Measurements from ENCODE around the gene PLEKHF1.
A peak's percentile ranks its signal among the peaks of the same experiment; 100 is the strongest.

PLEKHF1 gene

GRCh38 chr19:29634423-29635130 lies 30.7 kb upstream of the PLEKHF1 start:
- DNase-seq, result no peak

- no peak for DNase-seq
These were observed 29.3 kb upstream of the PLEKHF1 start for GRCh38 chr19:29635963-29636362.

GRCh38 chr19:29636553-29637360 lies 28.5 kb upstream of the PLEKHF1 start:
- DNase-seq, result no peak

GRCh38 chr19:29639086-29639485 lies 26.2 kb upstream of the PLEKHF1 start:
- DNase-seq, result no peak

GRCh38 chr19:29640231-29640630 lies 25.0 kb upstream of the PLEKHF1 start:
- DNase-seq, result no peak

- DNase-seq, result no peak
These were observed 23.7 kb upstream of the PLEKHF1 start for GRCh38 chr19:29641597-29641996.

- no peak for DNase-seq
These were observed 21.8 kb upstream of the PLEKHF1 start for GRCh38 chr19:29643361-29643935.

- no peak for DNase-seq
These were observed 21.1 kb upstream of the PLEKHF1 start for GRCh38 chr19:29644210-29644609.

GRCh38 chr19:29645491-29645867 lies 19.8 kb upstream of the PLEKHF1 start:
- DNase-seq, result no peak

- DNase-seq, result peak; percentile 17 to 61 (median 46)
These were observed 19.4 kb upstream of the PLEKHF1 start for GRCh38 chr19:29645911-29646310.

GRCh38 chr19:29650772-29651387 lies 14.4 kb upstream of the PLEKHF1 start:
- DNase-seq, result no peak

- no peak for DNase-seq
These were observed 13.5 kb upstream of the PLEKHF1 start for GRCh38 chr19:29651622-29652394.

- no peak for DNase-seq
These were observed 11.9 kb upstream of the PLEKHF1 start for GRCh38 chr19:29653398-29653797.

- no peak for DNase-seq
These were observed 9.5 kb upstream of the PLEKHF1 start for GRCh38 chr19:29655648-29656335.

- DNase-seq, result no peak
These were observed 6.9 kb upstream of the PLEKHF1 start for GRCh38 chr19:29658221-29658991.

- DNase-seq, result no peak
These were observed 4.4 kb upstream of the PLEKHF1 start for GRCh38 chr19:29660835-29661234.

- no peak for DNase-seq
These were observed 3.0 kb upstream of the PLEKHF1 start for GRCh38 chr19:29662278-29662603.

GRCh38 chr19:29662604-29663404 lies 2.5 kb upstream of the PLEKHF1 start:
- peak; percentile 22 to 73 (median 58) for DNase-seq

GRCh38 chr19:29663861-29664752 lies 1.2 kb upstream of the PLEKHF1 start:
- DNase-seq, result no peak
